H7 (cell line): ENCODE data around the gene COMMD3. TPM values are rescaled to one million over a fixed set of nuclear protein-coding genes. Genes with fewer than 3 reads are reported as not detected.

ENCODE experiments used
- DNase-seq: peaks from one replicate; pipeline ENCODE4 v3.0.0; 2012
- H3K27me3 ChIP-seq: 2 replicates; pipeline ENCODE4 v1.6.0; 2011; ENCODE audit warnings: mild to moderate bottlenecking, low read length; ENCODE audit not compliant: control insufficient read depth, insufficient read depth
- H3K36me3 ChIP-seq: replicated peaks from 2 replicates; pipeline ENCODE4 v1.5.1; 2011; ENCODE audit warnings: low read length; ENCODE audit not compliant: control insufficient read depth, insufficient read depth
- H3K4me3 ChIP-seq: 2 replicates; pipeline ENCODE4 v1.5.1; 2011; ENCODE audit warnings: low read depth, mild to moderate bottlenecking, control low read depth, low read length, moderate library complexity; ENCODE audit not compliant: insufficient read depth
- total RNA-seq: library from RNA; depleted of rRNA; stranded (reverse); fragments of >200 nt; shearing (Covaris generic); gene quantifications from 2 replicates; pipeline ENCODE4 v1.2.3, GENCODE V29; 2014; rRNA removed

Gene COMMD3
- total RNA-seq, 1 experiment from 2014 or later: 1.8 TPM

GRCh38 chr10:22364407-22365140 is 48.4 kb downstream of the COMMD3 start:
- no peaks in the 10 kb centered on the region for H3K27me3 ChIP-seq
- H3K36me3 ChIP-seq: no peaks in the 10 kb centered on the region
- H3K4me3 ChIP-seq: no peak overlapping the region
- no peak for DNase-seq

- DNase-seq: no peak
- Histone ChIP-seq H3K27me3 (no peaks in the 10 kb centered on the region), H3K36me3 (no peaks in the 10 kb centered on the region), H3K4me3 (no peak overlapping the region)
These were observed 49.0 kb downstream of the COMMD3 start for GRCh38 chr10:22365233-22365632.

GRCh38 chr10:22365644-22366434 is 49.7 kb downstream of the COMMD3 start:
- H3K36me3 ChIP-seq: no peaks in the 10 kb centered on the region
- H3K27me3 ChIP-seq: no peaks in the 10 kb centered on the region
- no peak for DNase-seq
- no peak overlapping the region for H3K4me3 ChIP-seq

GRCh38 chr10:22366435-22366703 is 50.2 kb downstream of the COMMD3 start:
- Histone ChIP-seq H3K27me3 (no peaks in the 10 kb centered on the region), H3K36me3 (no peaks in the 10 kb centered on the region), H3K4me3 (no peak overlapping the region)
- no peak for DNase-seq

GRCh38 chr10:22366771-22367170 is 50.6 kb downstream of the COMMD3 start:
- H3K27me3 ChIP-seq: no peaks in the 10 kb centered on the region
- no peaks in the 10 kb centered on the region for H3K36me3 ChIP-seq
- no peak overlapping the region for H3K4me3 ChIP-seq
- no peak for DNase-seq

GRCh38 chr10:22367471-22367870 is 51.3 kb downstream of the COMMD3 start:
- no peak overlapping the region for H3K4me3 ChIP-seq
- DNase-seq: no peak
- H3K36me3 ChIP-seq: no peaks in the 10 kb centered on the region
- no peaks in the 10 kb centered on the region for H3K27me3 ChIP-seq

- no peak for DNase-seq
These were observed 52.2 kb downstream of the COMMD3 start for GRCh38 chr10:22368402-22368801.

GRCh38 chr10:22368981-22369380 is 52.8 kb downstream of the COMMD3 start:
- H3K4me3 ChIP-seq: no peak overlapping the region
- H3K36me3 ChIP-seq: no peaks in the 10 kb centered on the region
- no peak for DNase-seq
- no peaks in the 10 kb centered on the region for H3K27me3 ChIP-seq

More at GRCh38 chr10:22368402-22368801, 52.2 kb downstream of the COMMD3 start:
- Histone ChIP-seq H3K4me3 (no peak overlapping the region), H3K27me3 (no peaks in the 10 kb centered on the region), H3K36me3 (no peaks in the 10 kb centered on the region)

GRCh38 chr10:22369434-22370072 is 53.4 kb downstream of the COMMD3 start:
- Histone ChIP-seq H3K27me3 (no peaks in the 10 kb centered on the region), H3K4me3 (no peak overlapping the region), H3K36me3 (no peaks in the 10 kb centered on the region)
- no peak for DNase-seq

Other genes with a start within 250 kb of the COMMD3 start
- gene EBLN1, start 98.4 kb upstream of the COMMD3 start, total RNA-seq: not detected in 2 replicates
- 1.3 and 4.1 TPM in 2 replicates for gene BMI1, start 4.7 kb downstream of the COMMD3 start, total RNA-seq
- not detected in 2 replicates for gene SPAG6, start 29.1 kb downstream of the COMMD3 start, total RNA-seq